ENCODE results near the gene EMILIN3.

EMILIN3 gene

GRCh38 chr20:41355192-41355591, 11.4 kb downstream of the EMILIN3 start:
- no peak for TF ChIP-seq GATA3 (IDR thresholded peaks at IDR 0.05; ENCODE audit: low read depth, low read length)

DNA sequence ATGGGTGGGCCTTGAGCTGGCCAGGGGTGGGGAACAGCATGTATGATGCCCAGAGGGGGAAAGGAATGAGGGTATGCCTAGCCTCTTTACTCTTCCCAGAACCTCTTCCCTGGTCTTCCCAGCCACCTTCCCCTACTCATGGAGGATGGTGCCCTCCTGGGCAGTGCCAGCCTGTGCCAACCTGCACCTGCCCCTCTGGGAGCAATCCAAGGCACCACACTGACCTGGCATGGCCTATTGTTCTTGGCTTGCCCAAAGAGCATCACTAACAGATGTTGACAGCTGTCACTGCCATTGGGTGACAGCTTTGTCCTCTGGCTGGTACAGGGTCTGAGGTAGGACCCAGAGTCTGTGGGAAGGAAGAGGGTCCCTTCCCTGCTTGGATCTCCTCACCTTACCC, 13.1 kb downstream of the EMILIN3 start:
- TF ChIP-seq GATA2 (IDR thresholded peaks at IDR 0.05; ENCODE audit: low read depth, low read length), result no peak
- no peak for TF ChIP-seq GATA3 (IDR thresholded peaks at IDR 0.05; ENCODE audit: low read depth, low read length)

GRCh38 chr20:41352666-41353065, 14.0 kb downstream of the EMILIN3 start:
- TF ChIP-seq GATA3 (IDR thresholded peaks at IDR 0.05; ENCODE audit: low read depth, low read length) (no peak), GATA2 (IDR thresholded peaks at IDR 0.05; ENCODE audit: low read depth, low read length) (no peak)

GRCh38 chr20:41352106-41352505, 14.5 kb downstream of the EMILIN3 start:
- TF ChIP-seq GATA3 (IDR thresholded peaks at IDR 0.05; ENCODE audit: low read depth, low read length), result no peak
- no peak for TF ChIP-seq GATA2 (IDR thresholded peaks at IDR 0.05; ENCODE audit: low read depth, low read length)

DNA sequence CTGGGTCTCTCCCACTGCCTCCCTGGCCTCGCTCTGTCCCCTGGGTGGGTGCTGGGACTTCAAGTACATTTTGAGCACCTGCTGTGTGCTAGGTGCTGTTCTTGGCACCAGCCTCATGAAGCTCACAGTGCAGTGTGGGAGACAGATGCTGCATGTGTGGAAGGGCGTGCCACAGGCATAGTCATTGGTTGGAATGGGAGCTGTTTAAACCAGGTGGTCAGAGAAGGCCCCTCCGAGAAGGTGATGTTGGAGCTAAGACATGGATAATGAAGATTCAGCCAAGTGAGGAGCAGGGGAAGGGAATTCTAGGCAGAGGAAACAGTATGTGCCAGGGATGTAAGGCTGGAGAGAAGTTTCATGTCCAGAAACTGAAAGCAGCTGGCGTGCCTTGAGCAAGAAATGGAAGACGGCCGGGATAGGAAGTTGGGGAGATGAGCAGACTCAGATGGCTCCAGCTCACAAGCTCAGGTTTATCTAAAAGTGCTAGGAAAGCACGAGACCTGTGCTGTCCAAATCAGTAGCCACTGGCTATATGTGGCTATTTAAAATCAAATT, 16.1 kb downstream of the EMILIN3 start:
- no peak for TF ChIP-seq GATA2 (IDR thresholded peaks at IDR 0.05; ENCODE audit: low read depth, low read length)
- no peak for TF ChIP-seq GATA3 (IDR thresholded peaks at IDR 0.05; ENCODE audit: low read depth, low read length)

GRCh38 chr20:41349943-41350342, 16.7 kb downstream of the EMILIN3 start:
- TF ChIP-seq GATA3 (IDR thresholded peaks at IDR 0.05; ENCODE audit: low read depth, low read length) (no peak), GATA2 (IDR thresholded peaks at IDR 0.05; ENCODE audit: low read depth, low read length) (no peak)

DNA sequence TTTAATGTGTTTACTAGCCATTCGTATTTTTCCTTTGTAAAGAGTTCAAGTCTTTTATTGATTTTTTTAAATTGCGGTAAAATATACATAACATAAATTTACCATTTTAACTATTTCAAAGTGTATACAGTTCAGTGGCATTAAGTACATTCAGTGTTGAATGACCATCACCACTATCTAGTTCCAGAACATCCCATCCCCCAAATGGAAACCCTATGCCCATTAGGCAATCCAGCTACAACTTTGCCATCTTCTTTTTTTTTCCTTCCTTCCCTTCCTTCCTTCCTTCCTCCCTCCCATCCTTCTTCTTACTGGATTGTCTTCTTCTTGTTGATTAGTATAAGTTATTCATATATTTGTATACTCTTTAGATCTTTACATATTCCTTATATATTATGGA, 17.4 kb downstream of the EMILIN3 start:
- no peak for TF ChIP-seq GATA3 (IDR thresholded peaks at IDR 0.05; ENCODE audit: low read depth, low read length)
- TF ChIP-seq GATA2 (IDR thresholded peaks at IDR 0.05; ENCODE audit: low read depth, low read length), result no peak

DNA sequence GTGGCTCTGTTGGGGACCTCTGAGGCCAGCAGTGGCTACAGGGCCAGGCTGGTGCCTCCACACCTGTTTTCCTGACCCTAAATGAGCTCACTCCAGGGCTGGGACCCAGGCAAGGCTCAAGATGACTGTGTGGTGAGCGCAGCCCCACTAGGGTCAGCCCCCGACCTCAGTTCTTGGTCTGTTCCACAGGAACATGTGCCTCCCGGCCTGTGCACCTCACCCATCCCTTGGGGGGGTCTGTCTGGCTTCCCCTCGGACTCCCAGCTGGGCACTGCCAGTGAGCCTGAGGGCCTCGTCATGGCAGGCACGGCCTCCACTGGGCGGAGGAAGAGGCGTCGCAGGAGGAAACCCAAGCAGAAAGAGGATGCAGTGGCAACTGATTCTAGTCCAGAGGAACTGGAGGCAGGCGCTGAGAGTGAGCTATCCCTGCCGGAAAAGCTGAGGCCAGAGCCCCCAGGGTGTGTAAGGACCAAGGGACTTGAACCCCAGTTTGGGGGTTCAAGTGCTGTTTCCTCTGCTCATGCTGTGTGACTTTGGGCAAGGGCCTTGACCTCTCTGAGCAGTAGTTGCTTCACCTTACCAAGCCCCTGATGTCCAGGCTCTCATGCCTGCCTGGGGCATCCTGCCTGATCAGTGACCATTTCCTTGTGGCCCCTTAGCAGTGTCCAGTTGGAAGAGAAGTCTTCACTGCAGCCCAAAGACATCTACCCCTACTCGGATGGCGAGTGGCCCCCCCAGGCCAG, 18.0 kb downstream of the EMILIN3 start:
- TF ChIP-seq GATA2 (IDR thresholded peaks at IDR 0.05; ENCODE audit: low read depth, low read length) (no peak), GATA3 (IDR thresholded peaks at IDR 0.05; ENCODE audit: low read depth, low read length) (no peak)

DNA sequence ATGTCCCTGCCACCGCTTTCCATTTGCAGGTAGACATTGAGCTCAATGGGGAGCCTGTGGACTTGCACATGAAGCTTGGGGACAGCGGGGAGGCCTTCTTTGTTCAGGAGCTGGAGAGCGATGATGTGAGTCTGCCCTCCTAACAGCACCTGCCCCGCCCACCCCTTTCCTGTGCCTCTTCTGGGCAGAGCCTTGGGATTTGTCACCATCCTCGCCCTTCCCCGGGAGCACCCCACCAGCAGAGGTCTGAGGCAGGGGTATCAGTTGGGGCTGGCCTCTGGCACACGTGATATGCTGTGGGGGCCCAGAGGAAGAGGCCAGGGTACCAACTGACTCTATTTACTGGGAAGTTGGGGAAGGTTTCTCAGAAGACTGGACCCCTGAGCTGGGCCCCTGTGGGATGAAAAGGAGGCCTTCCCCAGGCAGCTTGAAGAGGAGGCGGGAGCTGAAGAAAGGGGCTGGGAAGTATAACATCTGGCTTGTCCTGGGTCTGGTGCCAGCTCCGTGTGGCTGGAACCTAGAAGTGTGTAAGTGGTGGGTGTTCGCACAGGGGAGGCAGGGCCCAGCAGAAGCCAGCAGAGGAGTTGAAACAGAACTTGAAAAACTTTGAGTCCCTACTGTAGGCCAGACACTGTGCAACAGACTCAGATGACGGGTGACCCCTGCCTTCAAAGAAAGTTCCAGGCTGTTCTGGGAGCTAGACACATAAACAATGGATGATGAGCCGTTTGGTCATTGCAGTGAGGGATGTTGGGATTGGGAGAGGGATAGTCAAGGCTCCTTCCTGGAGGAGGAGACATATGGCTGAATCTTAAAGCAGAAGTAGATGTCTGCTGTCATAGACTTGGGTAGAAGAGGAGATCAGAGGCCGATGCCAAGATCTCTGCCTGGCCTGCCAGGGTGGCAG, 18.8 kb downstream of the EMILIN3 start:
- TF ChIP-seq GATA3 (IDR thresholded peaks at IDR 0.05; ENCODE audit: low read depth, low read length), result no peak

DNA sequence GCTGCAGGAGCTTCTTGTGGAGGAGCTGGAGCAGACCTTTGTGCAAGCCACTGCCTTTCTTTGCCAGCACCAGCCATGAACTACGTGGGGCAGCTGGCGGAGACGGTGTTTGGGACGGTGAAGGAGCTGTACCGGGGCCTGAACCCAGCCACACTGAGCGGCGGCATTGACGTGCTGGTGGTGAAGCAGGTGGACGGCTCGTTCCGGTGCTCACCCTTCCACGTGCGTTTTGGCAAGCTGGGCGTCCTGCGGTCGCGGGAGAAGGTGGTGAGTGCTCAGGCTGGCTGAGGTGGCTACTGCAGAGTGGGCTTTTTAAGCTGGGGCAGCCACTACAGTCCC, 20.9 kb downstream of the EMILIN3 start:
- TF ChIP-seq GATA2 (IDR thresholded peaks at IDR 0.05; ENCODE audit: low read depth, low read length) (no peak), GATA3 (IDR thresholded peaks at IDR 0.05; ENCODE audit: low read depth, low read length) (no peak)

- TF ChIP-seq GATA3 (IDR thresholded peaks at IDR 0.05; ENCODE audit: low read depth, low read length) (no peak), GATA2 (IDR thresholded peaks at IDR 0.05; ENCODE audit: low read depth, low read length) (no peak)
These were observed 21.5 kb downstream of the EMILIN3 start for GRCh38 chr20:41344938-41345728.

DNA sequence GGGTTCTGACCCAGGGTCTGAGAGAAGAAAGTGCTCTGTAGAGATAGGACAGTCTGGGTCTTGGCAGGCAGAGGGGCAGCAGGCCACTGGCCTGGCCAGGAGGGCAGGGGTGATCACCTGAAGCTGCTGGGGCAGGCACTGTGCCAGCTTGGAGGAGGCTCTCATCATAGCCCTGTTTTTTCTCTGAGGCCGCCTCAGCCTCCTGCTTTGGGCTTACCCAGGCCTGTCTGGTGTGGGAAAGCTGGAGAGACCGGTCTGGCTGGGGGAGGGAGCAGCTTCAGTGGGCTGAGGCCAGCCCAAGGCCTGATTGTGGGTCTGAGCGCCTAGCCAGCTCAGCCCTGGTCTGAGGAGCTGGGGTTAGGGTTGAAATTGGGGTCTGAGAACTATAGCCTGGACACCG, 22.1 kb downstream of the EMILIN3 start:
- TF ChIP-seq GATA2 (IDR thresholded peaks at IDR 0.05; ENCODE audit: low read depth, low read length) (no peak), GATA3 (IDR thresholded peaks at IDR 0.05; ENCODE audit: low read depth, low read length) (no peak)

DNA sequence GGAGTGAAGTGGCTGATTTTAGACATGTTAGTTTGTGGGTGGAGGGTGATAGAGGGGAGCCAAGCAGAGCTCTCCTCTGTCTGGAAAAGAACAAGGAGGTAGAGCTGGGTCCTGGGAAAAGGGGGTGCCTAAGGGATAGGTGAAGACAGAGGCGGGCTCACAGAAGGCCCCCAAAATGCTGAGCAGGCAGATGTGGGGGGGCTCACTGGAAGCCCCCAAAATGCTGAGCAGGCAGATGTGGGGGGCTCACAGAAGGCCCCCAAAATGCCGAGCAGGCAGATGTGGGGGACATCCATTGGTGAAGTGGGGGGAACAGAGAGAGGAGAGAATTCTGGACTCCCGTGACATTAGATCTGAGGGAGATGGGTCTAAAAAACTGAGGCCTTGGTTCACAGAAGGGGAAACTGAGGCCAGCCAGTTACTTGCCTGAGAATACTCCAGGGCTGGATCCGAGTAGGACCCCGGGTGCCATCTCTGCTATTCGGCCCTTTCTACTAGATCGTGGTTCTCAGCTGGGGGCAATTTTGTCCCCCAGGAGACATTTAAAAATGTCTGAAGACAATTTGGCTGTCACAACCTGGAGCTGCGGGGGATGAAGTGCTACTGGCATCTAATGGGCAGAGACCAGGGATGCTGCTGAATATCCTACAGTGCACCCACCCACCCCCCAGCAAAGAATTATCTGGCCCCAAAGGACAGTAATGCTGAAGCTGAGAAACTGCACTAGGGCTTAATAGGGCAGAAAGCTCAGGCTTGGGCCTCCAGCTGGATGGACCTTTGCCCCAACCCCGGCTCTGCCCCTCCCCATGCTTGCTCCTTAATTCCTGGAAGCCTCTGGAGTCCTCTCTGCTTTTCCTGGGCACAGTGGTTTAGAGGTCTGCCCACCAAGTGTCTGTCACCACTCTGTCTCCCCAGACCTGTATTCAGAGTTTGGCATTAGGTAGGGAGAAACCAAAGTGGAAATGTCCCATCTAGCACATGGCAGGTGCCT, 23.8 kb downstream of the EMILIN3 start:
- no peak for TF ChIP-seq GATA2 (IDR thresholded peaks at IDR 0.05; ENCODE audit: low read depth, low read length)

Data from SH-SY5Y (cell line).